H1 (cell line): ENCODE data around the gene SPDYE4. TPM values are rescaled to one million over a fixed set of nuclear protein-coding genes. Genes with fewer than 3 reads are reported as not detected.

ENCODE experiments used
- BACH1 ChIP-seq: IDR thresholded peaks from 2 replicates; pipeline ENCODE4 v1.6.1; 2012; ENCODE audit warnings: low read length, improper control_type of control experiment
- CEBPB ChIP-seq: IDR thresholded peaks from 2 replicates; pipeline ENCODE4 v1.6.1; 2012; ENCODE audit warnings: low read depth, low read length
- CHD1 ChIP-seq: IDR thresholded peaks from 2 replicates; pipeline ENCODE4 v1.6.1; 2012; ENCODE audit warnings: low read depth, low read length, improper control_type of control experiment
- HDAC2 ChIP-seq, 2 experiments: fragments of 300-600 bp in 1 of 2; sonication (generic) in 1 of 2; IDR thresholded peaks; 2 replicates each; pipeline ENCODE4 v1.6.1; 2011 to 2012; ENCODE audit warnings: low read depth in 2 of 2, low read length in 2 of 2, mild to moderate bottlenecking in 2 of 2, moderate library complexity in 2 of 2, borderline replicate concordance in 1 of 2, inconsistent platforms in 1 of 2
- HDAC6 ChIP-seq: IDR thresholded peaks from one replicate; pipeline ENCODE4 v1.7.1; 2012; ENCODE audit warnings: low read depth, mild to moderate bottlenecking, inconsistent platforms, low read length, moderate library complexity
- RAD21 ChIP-seq, 2 experiments: IDR thresholded peaks in 1 of 2; conservative IDR thresholded peaks in 1 of 2; 2 replicates each; pipeline ENCODE4 v1.6.1; 2011; ENCODE audit warnings: low read depth in 2 of 2, low read length in 2 of 2, improper control_type of control experiment in 1 of 2, inconsistent platforms in 1 of 2, mild to moderate bottlenecking in 1 of 2, moderate library complexity in 1 of 2
- SIX5 ChIP-seq: IDR thresholded peaks from 2 replicates; pipeline ENCODE4 v1.6.1; 2011; ENCODE audit warnings: mild to moderate bottlenecking, low read depth, low read length
- TAF7 ChIP-seq: optimal IDR thresholded peaks from 2 replicates; pipeline ENCODE3; 2011; ENCODE audit warnings: low read depth, mild to moderate bottlenecking, inconsistent platforms, low read length, moderate library complexity, borderline replicate concordance
- polyA plus RNA-seq, 7 experiments: library from polyadenylated mRNA; depleted of rRNA in 3 of 7; stranded (reverse) in 5 of 7; unstranded in 2 of 7; fragments of >200 nt in 5 of 7; fragments of 200-250 nt in 2 of 7; gene quantifications; 1 replicate in 5 of 7; 2 replicates in 1 of 7; 4 replicates in 1 of 7; pipeline versions ENCODE4 v1.2.1 to v1.2.3, GENCODE V29; 2011 to 2013; ENCODE audit warnings: missing spikeins in 2 of 7, mixed read lengths in 2 of 7
- total RNA-seq: library from RNA; stranded (reverse); fragmentation: NEBNext Ultra II Directional; extraction: Animal tissue kit (Norgen Biotek cat#: 25700); gene quantifications from 2 replicates; pipeline ENCODE4 v1.2.1, GENCODE V29; 2021
- TF ChIP-seq, protein P1 (sequence below): fragments of 300-600 bp; sonication (generic); IDR thresholded peaks from 2 replicates; pipeline ENCODE4 v1.7.1; 2012; ENCODE audit warnings: low read length, moderate library complexity, mild to moderate bottlenecking, inconsistent platforms; ENCODE audit not compliant: insufficient replicate concordance

Gene SPDYE4
- total and polyA plus RNA-seq, 2 of the 8 experiments (the other 6 are each of a cell fraction or from before 2014, with no cell fraction given) = not detected

DNA sequence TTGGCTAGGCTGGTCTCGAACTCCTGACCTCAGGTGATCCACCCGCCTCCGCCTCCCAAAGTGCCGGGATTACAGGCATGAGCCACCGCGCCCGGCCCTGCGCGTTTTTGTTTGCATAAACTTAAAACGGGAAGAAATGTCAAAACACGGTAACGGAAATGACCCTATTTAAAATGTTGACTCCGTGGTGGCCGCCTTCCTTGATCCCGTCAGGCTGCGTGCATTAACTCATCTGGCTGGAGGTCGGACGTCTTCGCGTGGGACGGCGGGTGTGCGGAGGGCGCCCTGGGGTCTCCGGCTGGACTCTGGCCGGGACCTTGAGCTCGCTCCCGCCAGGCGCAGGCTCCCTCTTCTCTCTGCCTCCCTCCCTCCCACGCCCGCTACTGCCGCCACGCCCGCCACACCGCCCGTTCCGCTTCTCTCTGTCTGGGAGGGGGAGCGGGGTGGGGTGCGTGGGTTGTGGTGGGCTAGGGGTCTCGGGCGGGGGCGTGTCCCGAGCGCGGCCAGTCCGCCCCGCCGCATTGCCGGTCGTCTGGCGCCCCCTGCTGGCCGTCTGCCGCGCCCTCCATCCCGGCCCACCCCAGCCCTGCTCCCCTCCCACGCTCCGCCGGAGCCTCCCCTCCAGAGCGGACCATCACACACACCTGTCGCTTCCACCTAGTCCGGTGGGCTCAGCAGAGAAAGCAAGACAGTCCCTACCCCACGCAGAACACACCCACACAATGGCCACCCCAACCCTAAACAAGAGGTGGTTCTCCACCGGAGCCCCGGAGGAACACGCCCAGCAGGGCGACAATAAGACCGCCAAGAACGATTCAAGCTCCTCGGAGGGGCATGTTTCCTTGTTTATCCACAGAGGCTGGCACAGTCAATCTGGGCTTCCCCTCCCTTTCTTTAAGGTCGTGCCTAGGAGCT lies 12.5 kb downstream of the SPDYE4 start (continued):
- TF ChIP-seq, protein P1, sequence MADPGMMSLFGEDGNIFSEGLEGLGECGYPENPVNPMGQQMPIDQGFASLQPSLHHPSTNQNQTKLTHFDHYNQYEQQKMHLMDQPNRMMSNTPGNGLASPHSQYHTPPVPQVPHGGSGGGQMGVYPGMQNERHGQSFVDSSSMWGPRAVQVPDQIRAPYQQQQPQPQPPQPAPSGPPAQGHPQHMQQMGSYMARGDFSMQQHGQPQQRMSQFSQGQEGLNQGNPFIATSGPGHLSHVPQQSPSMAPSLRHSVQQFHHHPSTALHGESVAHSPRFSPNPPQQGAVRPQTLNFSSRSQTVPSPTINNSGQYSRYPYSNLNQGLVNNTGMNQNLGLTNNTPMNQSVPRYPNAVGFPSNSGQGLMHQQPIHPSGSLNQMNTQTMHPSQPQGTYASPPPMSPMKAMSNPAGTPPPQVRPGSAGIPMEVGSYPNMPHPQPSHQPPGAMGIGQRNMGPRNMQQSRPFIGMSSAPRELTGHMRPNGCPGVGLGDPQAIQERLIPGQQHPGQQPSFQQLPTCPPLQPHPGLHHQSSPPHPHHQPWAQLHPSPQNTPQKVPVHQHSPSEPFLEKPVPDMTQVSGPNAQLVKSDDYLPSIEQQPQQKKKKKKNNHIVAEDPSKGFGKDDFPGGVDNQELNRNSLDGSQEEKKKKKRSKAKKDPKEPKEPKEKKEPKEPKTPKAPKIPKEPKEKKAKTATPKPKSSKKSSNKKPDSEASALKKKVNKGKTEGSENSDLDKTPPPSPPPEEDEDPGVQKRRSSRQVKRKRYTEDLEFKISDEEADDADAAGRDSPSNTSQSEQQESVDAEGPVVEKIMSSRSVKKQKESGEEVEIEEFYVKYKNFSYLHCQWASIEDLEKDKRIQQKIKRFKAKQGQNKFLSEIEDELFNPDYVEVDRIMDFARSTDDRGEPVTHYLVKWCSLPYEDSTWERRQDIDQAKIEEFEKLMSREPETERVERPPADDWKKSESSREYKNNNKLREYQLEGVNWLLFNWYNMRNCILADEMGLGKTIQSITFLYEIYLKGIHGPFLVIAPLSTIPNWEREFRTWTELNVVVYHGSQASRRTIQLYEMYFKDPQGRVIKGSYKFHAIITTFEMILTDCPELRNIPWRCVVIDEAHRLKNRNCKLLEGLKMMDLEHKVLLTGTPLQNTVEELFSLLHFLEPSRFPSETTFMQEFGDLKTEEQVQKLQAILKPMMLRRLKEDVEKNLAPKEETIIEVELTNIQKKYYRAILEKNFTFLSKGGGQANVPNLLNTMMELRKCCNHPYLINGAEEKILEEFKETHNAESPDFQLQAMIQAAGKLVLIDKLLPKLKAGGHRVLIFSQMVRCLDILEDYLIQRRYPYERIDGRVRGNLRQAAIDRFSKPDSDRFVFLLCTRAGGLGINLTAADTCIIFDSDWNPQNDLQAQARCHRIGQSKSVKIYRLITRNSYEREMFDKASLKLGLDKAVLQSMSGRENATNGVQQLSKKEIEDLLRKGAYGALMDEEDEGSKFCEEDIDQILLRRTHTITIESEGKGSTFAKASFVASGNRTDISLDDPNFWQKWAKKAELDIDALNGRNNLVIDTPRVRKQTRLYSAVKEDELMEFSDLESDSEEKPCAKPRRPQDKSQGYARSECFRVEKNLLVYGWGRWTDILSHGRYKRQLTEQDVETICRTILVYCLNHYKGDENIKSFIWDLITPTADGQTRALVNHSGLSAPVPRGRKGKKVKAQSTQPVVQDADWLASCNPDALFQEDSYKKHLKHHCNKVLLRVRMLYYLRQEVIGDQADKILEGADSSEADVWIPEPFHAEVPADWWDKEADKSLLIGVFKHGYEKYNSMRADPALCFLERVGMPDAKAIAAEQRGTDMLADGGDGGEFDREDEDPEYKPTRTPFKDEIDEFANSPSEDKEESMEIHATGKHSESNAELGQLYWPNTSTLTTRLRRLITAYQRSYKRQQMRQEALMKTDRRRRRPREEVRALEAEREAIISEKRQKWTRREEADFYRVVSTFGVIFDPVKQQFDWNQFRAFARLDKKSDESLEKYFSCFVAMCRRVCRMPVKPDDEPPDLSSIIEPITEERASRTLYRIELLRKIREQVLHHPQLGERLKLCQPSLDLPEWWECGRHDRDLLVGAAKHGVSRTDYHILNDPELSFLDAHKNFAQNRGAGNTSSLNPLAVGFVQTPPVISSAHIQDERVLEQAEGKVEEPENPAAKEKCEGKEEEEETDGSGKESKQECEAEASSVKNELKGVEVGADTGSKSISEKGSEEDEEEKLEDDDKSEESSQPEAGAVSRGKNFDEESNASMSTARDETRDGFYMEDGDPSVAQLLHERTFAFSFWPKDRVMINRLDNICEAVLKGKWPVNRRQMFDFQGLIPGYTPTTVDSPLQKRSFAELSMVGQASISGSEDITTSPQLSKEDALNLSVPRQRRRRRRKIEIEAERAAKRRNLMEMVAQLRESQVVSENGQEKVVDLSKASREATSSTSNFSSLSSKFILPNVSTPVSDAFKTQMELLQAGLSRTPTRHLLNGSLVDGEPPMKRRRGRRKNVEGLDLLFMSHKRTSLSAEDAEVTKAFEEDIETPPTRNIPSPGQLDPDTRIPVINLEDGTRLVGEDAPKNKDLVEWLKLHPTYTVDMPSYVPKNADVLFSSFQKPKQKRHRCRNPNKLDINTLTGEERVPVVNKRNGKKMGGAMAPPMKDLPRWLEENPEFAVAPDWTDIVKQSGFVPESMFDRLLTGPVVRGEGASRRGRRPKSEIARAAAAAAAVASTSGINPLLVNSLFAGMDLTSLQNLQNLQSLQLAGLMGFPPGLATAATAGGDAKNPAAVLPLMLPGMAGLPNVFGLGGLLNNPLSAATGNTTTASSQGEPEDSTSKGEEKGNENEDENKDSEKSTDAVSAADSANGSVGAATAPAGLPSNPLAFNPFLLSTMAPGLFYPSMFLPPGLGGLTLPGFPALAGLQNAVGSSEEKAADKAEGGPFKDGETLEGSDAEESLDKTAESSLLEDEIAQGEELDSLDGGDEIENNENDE = no peak
- TF ChIP-seq CEBPB (no peak), HDAC6 (no peak), RAD21 (IDR thresholded peaks at IDR 0.05 in 1 of 2, conservative IDR thresholded peaks at IDR 0.05 in 1 of 2; ENCODE audit: low read depth in 2 of 2, low read length in 2 of 2) (peak; percentile 89), HDAC2 (IDR thresholded peaks at IDR 0.05; ENCODE audit: borderline replicate concordance in 1 of 2, low read depth in 2 of 2, low read length in 2 of 2) (no peak), TAF7 (no peak), BACH1 (no peak), SIX5 (no peak), CHD1 (no peak)
